ENCODE results near the gene ANKS1B.

DNA sequence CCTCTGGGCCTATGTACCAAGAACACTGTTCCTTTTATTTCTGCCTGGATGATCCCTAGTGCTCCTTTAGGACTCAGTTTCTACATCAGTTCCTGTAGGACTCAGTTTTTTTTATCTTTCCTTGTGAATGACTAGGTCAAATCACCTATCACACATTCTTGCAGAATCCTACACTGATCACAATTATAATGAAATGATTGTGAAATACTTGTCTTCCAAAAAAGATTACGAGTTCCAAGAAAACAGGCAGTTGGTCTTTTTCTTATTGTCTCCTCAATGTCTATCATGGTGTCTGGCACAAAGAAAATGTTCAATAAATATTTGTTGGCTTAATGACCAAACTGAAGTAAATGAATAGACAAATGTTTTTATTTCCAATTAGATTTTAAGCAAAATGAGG lies 432.7 kb downstream of the ANKS1B start:
- TF ChIP-seq, protein P1, sequence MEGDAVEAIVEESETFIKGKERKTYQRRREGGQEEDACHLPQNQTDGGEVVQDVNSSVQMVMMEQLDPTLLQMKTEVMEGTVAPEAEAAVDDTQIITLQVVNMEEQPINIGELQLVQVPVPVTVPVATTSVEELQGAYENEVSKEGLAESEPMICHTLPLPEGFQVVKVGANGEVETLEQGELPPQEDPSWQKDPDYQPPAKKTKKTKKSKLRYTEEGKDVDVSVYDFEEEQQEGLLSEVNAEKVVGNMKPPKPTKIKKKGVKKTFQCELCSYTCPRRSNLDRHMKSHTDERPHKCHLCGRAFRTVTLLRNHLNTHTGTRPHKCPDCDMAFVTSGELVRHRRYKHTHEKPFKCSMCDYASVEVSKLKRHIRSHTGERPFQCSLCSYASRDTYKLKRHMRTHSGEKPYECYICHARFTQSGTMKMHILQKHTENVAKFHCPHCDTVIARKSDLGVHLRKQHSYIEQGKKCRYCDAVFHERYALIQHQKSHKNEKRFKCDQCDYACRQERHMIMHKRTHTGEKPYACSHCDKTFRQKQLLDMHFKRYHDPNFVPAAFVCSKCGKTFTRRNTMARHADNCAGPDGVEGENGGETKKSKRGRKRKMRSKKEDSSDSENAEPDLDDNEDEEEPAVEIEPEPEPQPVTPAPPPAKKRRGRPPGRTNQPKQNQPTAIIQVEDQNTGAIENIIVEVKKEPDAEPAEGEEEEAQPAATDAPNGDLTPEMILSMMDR (IDR thresholded peaks at IDR 0.05): no peak
- no peak for TF ChIP-seq POLR2A (IDR thresholded peaks at IDR 0.05)

Data from thyroid gland (tissue), 4 donors.